Medulla oblongata (tissue), 1 donor: Measurements from ENCODE around the gene REST.
"Not testable (repeated sequence)": the region's sequence is repeated elsewhere in the genome, so short reads cannot be mapped to it uniquely, and the experiment has no call there.

Experiments used
- DNase-seq: peaks from one replicate; pipeline ENCODE4 v3.0.0-alpha.2; 2015; ENCODE audit errors: extremely low spot score

Gene REST

DNA sequence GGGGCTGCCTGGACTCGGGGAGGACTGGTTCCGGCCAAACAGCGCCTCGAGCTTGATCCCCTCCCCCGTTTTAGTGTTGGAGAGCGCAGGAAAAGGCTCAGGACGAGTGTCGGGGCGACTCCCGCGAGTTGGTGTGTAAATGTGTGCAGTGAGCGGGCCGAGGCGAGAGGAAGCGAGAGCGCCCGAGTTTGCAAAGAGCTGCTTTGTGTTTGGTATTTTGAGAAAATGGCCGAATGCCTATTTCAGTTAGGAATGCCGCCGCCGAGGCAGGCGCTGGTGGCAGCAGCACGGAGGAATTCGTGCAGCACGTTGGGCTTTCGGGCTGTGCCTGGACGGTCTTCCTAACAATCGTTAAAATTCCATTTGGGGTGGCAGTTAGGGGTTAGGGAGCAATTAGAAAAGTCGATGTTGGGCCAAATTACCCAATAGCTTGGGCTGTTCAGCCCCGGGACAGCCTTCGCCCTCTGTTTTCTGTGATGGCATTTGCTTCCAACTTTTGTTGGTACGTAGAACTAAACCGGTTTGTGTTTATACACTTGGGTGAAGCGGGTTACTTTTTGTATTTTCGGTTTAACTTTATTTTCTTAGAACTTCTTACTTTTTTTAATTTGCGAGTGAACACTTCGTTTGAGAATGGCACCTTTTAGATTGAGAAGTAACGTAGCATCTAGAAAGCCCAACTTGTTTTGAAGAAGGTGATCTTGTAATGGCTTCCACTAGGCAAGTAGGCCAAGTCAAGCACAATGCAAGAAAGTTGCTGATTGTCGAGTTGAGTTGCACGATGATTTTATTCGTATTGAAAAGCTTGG is 1.6 kb downstream of the REST start:
- peak; percentile 66 for DNase-seq

GRCh38 chr4:56910172-56910967 is 2.7 kb downstream of the REST start:
- DNase-seq, result no peak

DNA sequence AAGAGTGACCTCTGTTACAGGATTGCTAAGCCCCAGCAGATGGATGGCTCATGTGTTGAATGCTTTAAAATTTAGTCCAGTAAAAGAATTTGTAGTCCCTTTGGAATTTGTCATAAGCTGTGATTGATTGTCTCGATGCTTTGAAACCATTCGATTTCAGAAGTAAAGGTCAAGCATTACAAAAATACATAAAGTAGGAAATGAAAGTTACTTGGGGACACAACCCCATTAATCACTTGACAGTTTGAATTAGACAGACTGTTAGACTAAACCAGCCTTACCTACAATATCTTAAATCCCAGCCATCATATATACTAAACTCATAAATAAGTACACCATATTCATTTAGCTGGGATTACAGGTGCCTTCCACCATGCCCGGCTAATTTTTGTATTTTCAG is 6.6 kb downstream of the REST start:
- no peak for DNase-seq

DNA sequence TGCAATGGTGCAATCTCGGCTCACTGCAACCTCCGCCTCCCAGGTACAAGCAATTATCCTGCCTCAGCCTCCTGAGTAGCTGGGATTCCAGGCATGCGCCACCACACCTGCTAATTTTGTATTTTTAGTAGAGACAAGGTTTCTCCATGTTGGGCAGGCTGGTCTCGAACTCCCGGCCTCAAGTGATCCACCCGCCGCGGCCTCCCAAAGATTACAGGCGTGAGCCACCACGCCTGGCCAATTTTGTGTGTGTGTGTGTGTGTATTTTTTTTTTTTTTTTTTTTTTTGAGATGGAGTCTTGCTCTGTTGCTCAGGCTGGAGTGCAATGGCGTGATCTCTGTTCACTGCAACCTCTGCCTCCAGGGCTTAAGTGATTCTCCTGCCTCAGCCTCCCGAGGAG is 7.3 kb downstream of the REST start:
- not testable (repeated sequence) for DNase-seq

- DNase-seq, result no peak
These were observed 19.5 kb downstream of the REST start for GRCh38 chr4:56927196-56927595.

DNA sequence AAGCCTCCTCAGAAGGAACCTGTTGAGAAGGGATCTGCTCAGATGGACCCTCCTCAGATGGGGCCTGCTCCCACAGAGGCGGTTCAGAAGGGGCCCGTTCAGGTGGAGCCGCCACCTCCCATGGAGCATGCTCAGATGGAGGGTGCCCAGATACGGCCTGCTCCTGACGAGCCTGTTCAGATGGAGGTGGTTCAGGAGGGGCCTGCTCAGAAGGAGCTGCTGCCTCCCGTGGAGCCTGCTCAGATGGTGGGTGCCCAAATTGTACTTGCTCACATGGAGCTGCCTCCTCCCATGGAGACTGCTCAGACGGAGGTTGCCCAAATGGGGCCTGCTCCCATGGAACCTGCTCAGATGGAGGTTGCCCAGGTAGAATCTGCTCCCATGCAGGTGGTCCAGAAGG is 22.9 kb downstream of the REST start:
- DNase-seq, result no peak

GRCh38 chr4:56931924-56932323 is 24.2 kb downstream of the REST start:
- no peak for DNase-seq

GRCh38 chr4:56937262-56937661 is 29.6 kb downstream of the REST start:
- DNase-seq, result no peak

GRCh38 chr4:56939826-56940225 is 32.1 kb downstream of the REST start:
- DNase-seq, result not testable (repeated sequence)

DNA sequence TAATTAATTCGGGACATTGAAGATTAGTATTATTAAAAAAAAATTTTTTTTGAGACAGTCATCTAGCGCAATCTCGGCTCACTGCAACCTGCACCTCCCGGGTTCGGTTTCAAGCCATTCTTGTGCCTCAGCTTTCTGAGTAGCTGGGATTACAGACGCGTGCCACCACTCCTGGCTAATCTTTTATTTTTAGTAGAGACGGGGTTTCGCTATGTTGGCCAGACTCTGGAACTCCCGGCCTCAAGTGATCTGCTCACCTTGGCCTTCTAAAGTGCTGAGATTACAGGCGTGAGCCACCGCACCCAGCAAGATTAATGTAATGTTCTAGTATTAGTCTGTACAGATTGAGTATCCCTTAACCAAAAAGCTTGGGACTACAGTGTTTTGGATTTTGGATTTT is 32.7 kb downstream of the REST start:
- no peak for DNase-seq

GRCh38 chr4:56940971-56941370 is 33.3 kb downstream of the REST start:
- no peak for DNase-seq

DNA sequence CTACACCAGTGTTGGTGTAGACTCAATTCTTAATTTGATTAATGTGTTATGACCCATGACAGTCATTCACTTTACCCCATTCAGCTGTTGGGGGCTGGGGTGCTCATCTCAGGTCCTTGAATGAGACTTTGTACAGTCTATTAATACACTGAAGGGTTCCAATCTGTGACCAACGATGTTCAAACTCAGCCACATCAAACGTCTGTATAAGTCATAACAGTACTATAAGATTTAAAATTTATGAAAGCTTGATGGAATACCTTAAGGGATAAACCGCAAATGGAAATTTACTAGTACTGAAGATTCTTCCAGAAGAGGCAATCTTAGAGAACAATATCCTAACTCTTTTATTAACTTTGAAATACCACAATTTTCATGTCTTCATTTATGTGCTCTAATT is 33.7 kb downstream of the REST start:
- DNase-seq, result no peak

- peak; percentile 46 for DNase-seq
These were observed 46.2 kb downstream of the REST start for GRCh38 chr4:56953680-56954520.

DNA sequence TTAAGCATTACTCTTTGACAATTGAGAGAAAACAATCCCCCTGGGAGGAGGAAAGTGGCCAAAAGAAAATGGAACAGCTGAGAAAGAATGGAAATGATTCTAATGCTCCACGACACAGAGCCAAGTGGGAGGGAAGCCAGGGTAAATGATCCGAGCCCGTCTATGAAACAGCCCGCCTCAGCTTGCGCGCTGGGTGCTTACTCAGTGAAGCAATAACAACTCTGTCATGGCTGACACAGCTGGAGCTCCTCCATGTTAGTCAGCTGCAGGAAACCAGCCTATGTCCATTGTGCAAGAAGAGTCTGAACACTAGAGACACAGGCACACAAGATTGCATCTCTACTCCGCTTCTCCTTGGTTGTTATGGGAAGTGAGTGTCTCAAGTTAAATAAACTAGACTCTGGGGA is 50.4 kb downstream of the REST start:
- DNase-seq, result peak; percentile 77

- no peak for DNase-seq
These were observed 51.4 kb downstream of the REST start for GRCh38 chr4:56959100-56959499.

GRCh38 chr4:56961107-56961500 is 53.4 kb downstream of the REST start:
- DNase-seq, result no peak

DNA sequence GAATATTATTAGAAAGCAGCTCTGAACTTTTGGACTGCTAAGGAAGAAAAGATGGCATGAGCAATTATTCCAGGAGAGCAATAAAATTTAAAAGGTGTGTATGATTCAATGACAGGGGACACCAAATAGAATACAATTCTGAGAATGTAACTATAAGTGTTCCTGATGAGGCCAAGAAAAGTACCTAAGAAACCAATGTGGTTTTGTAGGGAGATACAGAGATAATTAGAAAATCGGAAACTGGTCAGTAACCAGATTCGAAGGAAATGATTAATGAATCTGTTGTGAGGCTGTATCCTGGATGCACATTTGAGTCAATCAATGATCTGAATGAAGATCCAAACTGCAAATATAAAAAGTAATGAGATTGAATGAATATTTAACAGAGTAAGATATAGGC is 63.7 kb downstream of the REST start:
- no peak for DNase-seq

- no peak for DNase-seq
These were observed 64.7 kb downstream of the REST start for GRCh38 chr4:56972389-56972788.

GRCh38 chr4:56972809-56973208 is 65.1 kb downstream of the REST start:
- DNase-seq, result no peak

GRCh38 chr4:56973336-56973735 is 65.6 kb downstream of the REST start:
- DNase-seq, result no peak

- DNase-seq, result no peak
These were observed 68.7 kb downstream of the REST start for GRCh38 chr4:56976283-56976836.

- no peak for DNase-seq
These were observed 69.2 kb downstream of the REST start for GRCh38 chr4:56976837-56977320.
